ENCODE data around the gene NRBP1.

NRBP1 gene

DNA sequence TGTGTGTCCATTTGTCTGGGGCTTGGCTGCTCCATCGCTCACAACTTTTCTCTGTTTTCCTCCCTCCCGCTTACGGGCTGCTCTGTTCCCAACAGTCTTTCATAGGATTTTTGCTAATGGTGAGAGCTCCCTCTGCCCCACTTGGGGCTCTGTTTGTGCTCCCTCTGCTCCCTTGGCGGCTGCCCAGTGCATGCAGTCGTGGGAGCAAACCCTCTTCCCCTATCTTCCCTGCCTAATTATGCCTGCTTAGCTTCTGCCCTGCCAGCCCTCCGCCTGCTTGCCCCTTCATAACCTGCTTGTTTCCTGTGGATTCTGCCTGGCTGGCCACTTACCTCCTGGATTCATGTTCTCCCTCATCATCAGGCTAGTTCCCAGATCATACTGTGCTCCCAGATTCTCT is 7.2 kb downstream of the NRBP1 start:
- in situ Hi-C loops (cut with HindIII; ENCODE audit: low pct_unique_long_range_greater_than_20kb, low sequenced_read_pairs) = no loop called here
- no peak for TF ChIP-seq JUND (IDR thresholded peaks at IDR 0.05; ENCODE audit: low read depth)
- DNase-seq (ENCODE audit: low read depth in 1 of 2, low spot score in 1 of 2) = no peak

DNA sequence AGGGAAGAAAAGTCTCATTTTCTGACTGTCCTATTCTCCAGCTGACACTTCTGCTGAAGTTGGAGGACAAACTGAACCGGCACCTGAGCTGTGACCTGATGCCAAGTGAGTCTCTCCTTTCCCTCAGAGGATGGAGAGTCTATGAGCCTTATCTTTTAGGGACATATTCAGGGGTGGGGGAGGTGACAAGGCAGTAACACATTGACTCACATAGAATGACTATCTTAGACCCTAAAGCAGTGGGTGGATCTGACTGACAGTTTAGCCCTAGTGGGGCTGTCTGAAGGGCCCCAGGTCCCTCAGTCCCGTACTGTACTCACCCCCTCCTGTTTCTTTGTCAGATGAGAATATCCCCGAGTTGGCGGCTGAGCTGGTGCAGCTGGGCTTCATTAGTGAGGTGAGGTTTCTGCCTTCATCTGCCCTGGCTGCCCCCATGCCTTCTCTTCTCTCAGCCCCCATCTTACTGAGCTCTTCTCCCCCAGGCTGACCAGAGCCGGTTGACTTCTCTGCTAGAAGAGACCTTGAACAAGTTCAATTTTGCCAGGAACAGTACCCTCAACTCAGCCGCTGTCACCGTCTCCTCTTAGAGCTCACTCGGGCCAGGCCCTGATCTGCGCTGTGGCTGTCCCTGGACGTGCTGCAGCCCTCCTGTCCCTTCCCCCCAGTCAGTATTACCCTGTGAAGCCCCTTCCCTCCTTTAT is 12.9 kb downstream of the NRBP1 start:
- DNase-seq (ENCODE audit: low read depth in 1 of 2, low spot score in 1 of 2) = no peak
- TF ChIP-seq JUND (IDR thresholded peaks at IDR 0.05; ENCODE audit: low read depth) = no peak
- in situ Hi-C loops (cut with HindIII; ENCODE audit: low pct_unique_long_range_greater_than_20kb, low sequenced_read_pairs) = no loop called here

DNA sequence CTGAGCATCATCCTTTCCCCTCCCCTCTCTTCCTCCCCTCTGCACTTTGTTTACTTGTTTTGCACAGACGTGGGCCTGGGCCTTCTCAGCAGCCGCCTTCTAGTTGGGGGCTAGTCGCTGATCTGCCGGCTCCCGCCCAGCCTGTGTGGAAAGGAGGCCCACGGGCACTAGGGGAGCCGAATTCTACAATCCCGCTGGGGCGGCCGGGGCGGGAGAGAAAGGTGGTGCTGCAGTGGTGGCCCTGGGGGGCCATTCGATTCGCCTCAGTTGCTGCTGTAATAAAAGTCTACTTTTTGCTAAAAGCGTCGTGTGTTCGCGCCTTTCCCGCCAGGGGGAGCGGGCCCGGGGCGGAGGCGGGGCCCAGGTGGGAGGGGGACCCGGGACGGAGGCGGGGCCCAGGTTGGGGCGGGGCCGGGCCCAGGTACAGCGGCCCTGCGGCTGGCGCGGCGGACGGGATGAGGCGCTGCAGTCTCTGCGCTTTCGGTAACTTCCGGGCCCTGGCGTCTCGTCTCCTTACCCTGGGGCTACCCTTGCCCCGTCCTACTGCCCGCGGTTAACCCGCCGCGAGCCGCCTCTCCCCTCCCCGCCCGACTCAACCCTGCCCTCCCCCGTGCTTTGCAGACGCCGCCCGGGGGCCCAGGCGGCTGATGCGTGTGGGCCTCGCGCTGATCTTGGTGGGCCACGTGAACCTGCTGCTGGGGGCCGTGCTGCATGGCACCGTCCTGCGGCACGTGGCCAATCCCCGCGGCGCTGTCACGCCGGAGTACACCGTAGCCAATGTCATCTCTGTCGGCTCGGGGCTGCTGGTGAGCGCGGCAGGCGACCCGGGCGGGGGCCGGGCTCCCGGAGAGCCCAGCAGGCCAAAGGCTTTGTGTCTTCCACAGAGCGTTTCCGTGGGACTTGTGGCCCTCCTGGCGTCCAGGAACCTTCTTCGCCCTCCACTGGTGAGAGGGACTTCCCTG is 13.8 kb downstream of the NRBP1 start, which contains the start of gene KRTCAP3:
Gene KRTCAP3, plus strand, starts transcription at position 424 of the 962 bp plus-strand sequence. Its CDS starts 32 bp downstream, at position 456.
- no peak for DNase-seq (ENCODE audit: low read depth in 1 of 2, low spot score in 1 of 2)
- no peak for TF ChIP-seq JUND (IDR thresholded peaks at IDR 0.05; ENCODE audit: low read depth)
- in situ Hi-C loops (cut with HindIII; ENCODE audit: low pct_unique_long_range_greater_than_20kb, low sequenced_read_pairs) = no loop called here

DNA sequence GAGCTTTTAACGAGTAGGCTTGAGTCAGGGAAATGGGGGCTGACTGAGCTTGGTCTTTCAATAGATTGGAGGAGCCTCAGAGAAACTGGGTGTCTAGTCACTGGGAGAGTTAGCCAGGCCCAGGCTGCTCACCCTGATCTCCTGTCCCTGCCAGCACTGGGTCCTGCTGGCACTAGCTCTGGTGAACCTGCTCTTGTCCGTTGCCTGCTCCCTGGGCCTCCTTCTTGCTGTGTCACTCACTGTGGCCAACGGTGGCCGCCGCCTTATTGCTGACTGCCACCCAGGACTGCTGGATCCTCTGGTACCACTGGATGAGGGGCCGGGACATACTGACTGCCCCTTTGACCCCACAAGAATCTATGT is 14.5 kb downstream of the NRBP1 start:
- in situ Hi-C loops (cut with HindIII; ENCODE audit: low pct_unique_long_range_greater_than_20kb, low sequenced_read_pairs) = no loop called here
- no peak for TF ChIP-seq JUND (IDR thresholded peaks at IDR 0.05; ENCODE audit: low read depth)
- no peak for DNase-seq (ENCODE audit: low read depth in 1 of 2, low spot score in 1 of 2)

DNA sequence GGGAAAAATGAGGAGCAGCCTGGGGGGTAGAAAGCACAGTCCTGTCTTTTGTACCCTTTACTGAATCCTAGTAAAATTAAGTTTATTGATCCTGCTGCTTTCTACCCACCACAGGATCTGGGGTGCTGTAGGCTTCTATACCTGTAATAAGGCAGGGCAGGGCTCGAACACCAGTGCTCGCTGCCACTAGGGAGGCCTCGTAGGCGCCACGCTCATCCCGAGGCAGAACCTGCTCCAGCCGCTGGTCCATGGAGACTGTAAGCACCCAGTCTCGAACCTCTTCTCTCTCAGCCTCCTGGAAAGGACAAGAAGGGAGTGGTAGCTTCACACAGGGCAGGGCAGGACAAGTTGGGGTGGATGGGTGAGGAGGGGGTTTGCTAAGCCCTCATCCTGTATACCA is 16.7 kb downstream of the NRBP1 start:
- no peak for TF ChIP-seq JUND (IDR thresholded peaks at IDR 0.05; ENCODE audit: low read depth)
- DNase-seq (ENCODE audit: low read depth in 1 of 2, low spot score in 1 of 2) = no peak
- in situ Hi-C loops (cut with HindIII; ENCODE audit: low pct_unique_long_range_greater_than_20kb, low sequenced_read_pairs) = no loop called here

- DNase-seq (ENCODE audit: low read depth in 1 of 2, low spot score in 1 of 2) = no peak
- in situ Hi-C loops (cut with HindIII; ENCODE audit: low pct_unique_long_range_greater_than_20kb, low sequenced_read_pairs) = no loop called here
- TF ChIP-seq JUND (IDR thresholded peaks at IDR 0.05; ENCODE audit: low read depth) = no peak
Measured at GRCh38 chr2:27445615-27446014, 17.2 kb downstream of the NRBP1 start.

GRCh38 chr2:27446057-27446456 is 17.6 kb downstream of the NRBP1 start:
- peak in 1 of 2 experiments; percentile 23 for DNase-seq (ENCODE audit: low read depth in 1 of 2, low spot score in 1 of 2)
- no peak for TF ChIP-seq JUND (IDR thresholded peaks at IDR 0.05; ENCODE audit: low read depth)
- in situ Hi-C loops (cut with HindIII; ENCODE audit: low pct_unique_long_range_greater_than_20kb, low sequenced_read_pairs) = no loop called here

GRCh38 chr2:27448381-27448780 is 19.9 kb downstream of the NRBP1 start:
- DNase-seq (ENCODE audit: low read depth in 1 of 2, low spot score in 1 of 2) = no peak
- in situ Hi-C loops (cut with HindIII; ENCODE audit: low pct_unique_long_range_greater_than_20kb, low sequenced_read_pairs) = no loop called here
- TF ChIP-seq JUND (IDR thresholded peaks at IDR 0.05; ENCODE audit: low read depth) = no peak

DNA sequence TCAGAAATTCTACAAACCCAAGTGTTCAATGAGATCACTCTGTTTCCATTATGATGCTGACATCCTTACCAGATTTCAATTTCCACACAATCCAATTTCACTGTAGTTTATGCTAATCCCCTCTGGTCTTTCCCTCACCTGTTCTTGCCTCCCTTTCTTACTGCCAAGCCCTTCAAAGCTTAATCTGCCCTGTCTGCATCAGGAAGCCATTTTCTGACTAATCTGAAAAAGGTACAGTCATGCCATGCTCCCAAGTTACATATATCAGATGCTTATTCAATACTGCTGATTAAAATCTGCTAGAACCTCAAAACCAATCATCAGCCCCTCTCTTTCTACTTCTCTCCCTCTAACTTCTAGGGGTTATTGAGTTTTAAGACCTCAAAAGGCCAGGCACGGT is 22.7 kb downstream of the NRBP1 start:
- DNase-seq (ENCODE audit: low read depth in 1 of 2, low spot score in 1 of 2) = no peak
- in situ Hi-C loops (cut with HindIII; ENCODE audit: low pct_unique_long_range_greater_than_20kb, low sequenced_read_pairs) = no loop called here
- no peak for TF ChIP-seq JUND (IDR thresholded peaks at IDR 0.05; ENCODE audit: low read depth)

GRCh38 chr2:27453968-27454367 is 25.5 kb downstream of the NRBP1 start:
- no peak for DNase-seq (ENCODE audit: low read depth in 1 of 2, low spot score in 1 of 2)
- in situ Hi-C loops (cut with HindIII; ENCODE audit: low pct_unique_long_range_greater_than_20kb, low sequenced_read_pairs) = no loop called here
- no peak for TF ChIP-seq JUND (IDR thresholded peaks at IDR 0.05; ENCODE audit: low read depth)

GRCh38 chr2:27461118-27461517 is 32.7 kb downstream of the NRBP1 start:
- in situ Hi-C loops (cut with HindIII; ENCODE audit: low pct_unique_long_range_greater_than_20kb, low sequenced_read_pairs) = no loop called here
- DNase-seq (ENCODE audit: low read depth in 1 of 2, low spot score in 1 of 2) = no peak
- TF ChIP-seq JUND (IDR thresholded peaks at IDR 0.05; ENCODE audit: low read depth) = no peak

DNA sequence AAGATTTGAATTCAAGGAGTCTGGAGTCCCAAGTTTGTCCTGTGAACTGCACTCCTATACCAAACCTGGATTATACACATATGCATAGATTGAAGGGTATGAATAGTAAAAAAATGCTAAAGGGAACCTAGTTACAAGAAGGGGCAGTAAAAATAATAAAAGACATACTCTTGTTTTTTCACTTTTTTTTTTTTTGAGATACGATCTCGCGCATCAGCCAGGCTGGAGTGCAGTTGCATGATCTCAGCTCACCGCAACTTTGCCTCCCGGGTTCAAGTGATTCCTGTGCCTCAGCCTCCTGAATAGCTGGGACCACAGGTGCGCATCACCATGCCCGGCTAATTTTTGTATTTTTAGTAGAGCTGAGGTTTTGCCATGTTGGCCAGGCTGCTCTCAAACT is 36.0 kb downstream of the NRBP1 start:
- in situ Hi-C loops (cut with HindIII; ENCODE audit: low pct_unique_long_range_greater_than_20kb, low sequenced_read_pairs) = no loop called here
- DNase-seq (ENCODE audit: low read depth in 1 of 2, low spot score in 1 of 2) = no peak
- no peak for TF ChIP-seq JUND (IDR thresholded peaks at IDR 0.05; ENCODE audit: low read depth)

DNA sequence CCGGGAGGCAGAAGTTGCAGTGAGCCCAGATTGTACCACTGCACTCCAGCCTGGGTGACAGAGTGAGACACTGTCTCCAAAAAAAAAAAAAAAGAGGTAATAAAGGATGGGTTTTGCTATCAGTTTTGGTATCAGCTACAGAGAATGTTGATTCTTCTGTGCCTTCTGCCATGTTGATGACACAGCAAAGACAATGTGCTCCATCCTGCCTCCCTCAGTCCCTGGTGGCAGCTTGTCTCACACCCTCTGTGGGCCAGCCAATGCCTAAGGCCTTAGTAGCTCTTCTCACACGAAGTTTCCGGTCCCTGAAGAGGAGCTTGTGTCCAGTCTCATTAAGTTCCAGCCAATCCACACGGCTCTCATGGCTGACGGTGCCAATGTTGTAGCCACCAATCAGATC is 43.5 kb downstream of the NRBP1 start:
- in situ Hi-C loops (cut with HindIII; ENCODE audit: low pct_unique_long_range_greater_than_20kb, low sequenced_read_pairs) = no loop called here
- no peak for TF ChIP-seq JUND (IDR thresholded peaks at IDR 0.05; ENCODE audit: low read depth)
- DNase-seq (ENCODE audit: low read depth in 1 of 2, low spot score in 1 of 2) = no peak
